H1 (cell line): ENCODE data around the gene PARD3. TPM values are rescaled to one million over a fixed set of nuclear protein-coding genes. Genes with fewer than 3 reads are reported as not detected.

Experiments
- CTCF ChIA-PET: fragments of 300-600 bp; sonication (Branson Sonifier 250); formaldehyde crosslinking; loops from one replicate; lab custom pipeline; 2021; ENCODE audit not compliant: partially characterized antibody; lab: Charles Lee
- POLR2A ChIA-PET: fragments of 300-600 bp; sonication (Branson Sonifier 250); formaldehyde crosslinking; loops from one replicate; lab custom pipeline; 2021; ENCODE audit warnings: inconsistent platforms; ENCODE audit not compliant: partially characterized antibody; lab: Charles Lee
- DNase-seq, 2 experiments: peaks; one replicate each; pipeline versions ENCODE4 v3.0.0 to v3.0.0-alpha.2; 2010 to 2022; ENCODE audit warnings: low spot score in 2 of 2, low read depth in 1 of 2, mixed read lengths in 1 of 2
- FAIRE-seq: peaks from 2 replicates; lab custom pipeline; 2011; peaks lifted over from hg19 to GRCh38; lab: Jason Lieb, UNC
- H2AFZ ChIP-seq: 2 replicates; pipeline ENCODE4 v1.8.1; 2012; ENCODE audit warnings: low read length, inconsistent platforms
- H2AK5ac ChIP-seq: 2 replicates; pipeline ENCODE4 v1.6.1; 2013; ENCODE audit warnings: low read depth, low read length
- H2BK120ac ChIP-seq: replicated peaks from 2 replicates; pipeline ENCODE3; 2013; ENCODE audit warnings: low read depth, low read length, inconsistent platforms
- H2BK12ac ChIP-seq: 2 replicates; pipeline ENCODE4 v1.6.1; 2013; ENCODE audit warnings: low read depth, low read length
- H2BK15ac ChIP-seq: 2 replicates; pipeline ENCODE4 v1.6.1; 2013; ENCODE audit warnings: low read length
- H2BK20ac ChIP-seq: 2 replicates; pipeline ENCODE4 v1.6.1; 2013; ENCODE audit warnings: low read length
- H2BK5ac ChIP-seq: 2 replicates; pipeline ENCODE4 v1.6.1; 2013; ENCODE audit warnings: low read depth, low read length
- H3K14ac ChIP-seq: 2 replicates; pipeline ENCODE4 v1.6.1; 2013; ENCODE audit warnings: inconsistent platforms; ENCODE audit not compliant: insufficient read length
- H3K18ac ChIP-seq: 2 replicates; pipeline ENCODE4 v1.6.1; 2013; ENCODE audit warnings: low read length; ENCODE audit errors: extremely low read depth
- H3K23ac ChIP-seq: 2 replicates; pipeline ENCODE4 v1.6.1; 2013; ENCODE audit warnings: inconsistent platforms; ENCODE audit not compliant: insufficient read length
- H3K23me2 ChIP-seq: 2 replicates; pipeline ENCODE4 v1.6.1; 2013; ENCODE audit warnings: low read depth, low read length
- H3K27ac ChIP-seq: 2 replicates; pipeline ENCODE4 v1.6.1; 2011; ENCODE audit warnings: low read depth, low read length, inconsistent platforms
- H3K27me3 ChIP-seq, 4 experiments: replicated peaks in 1 of 4; 1 replicate in 1 of 4; 2 replicates in 3 of 4; pipeline versions ENCODE4 v1.6.1 to v1.8.1; 2011 to 2013; ENCODE audit warnings: low read length in 3 of 4, mild to moderate bottlenecking in 3 of 4, inconsistent platforms in 2 of 4, mixed read lengths in 2 of 4, moderate library complexity in 1 of 4; ENCODE audit not compliant: control insufficient read depth in 3 of 4, insufficient read depth in 3 of 4; ENCODE audit errors: extremely low read depth in 1 of 4
- H3K36me3 ChIP-seq, 4 experiments: 2 replicates each; pipeline versions ENCODE4 v1.6.1 to v1.8.1; 2011 to 2013; ENCODE audit warnings: mild to moderate bottlenecking in 4 of 4, low read length in 3 of 4, moderate library complexity in 2 of 4, control low read depth in 1 of 4, inconsistent platforms in 1 of 4; ENCODE audit not compliant: insufficient read depth in 4 of 4, control insufficient read depth in 2 of 4
- H3K4ac ChIP-seq: replicated peaks from 2 replicates; pipeline ENCODE3; 2013; ENCODE audit warnings: low read length, low read depth, mixed read lengths, inconsistent platforms; ENCODE audit not compliant: insufficient read length
- H3K4me1 ChIP-seq, 4 experiments: replicated peaks in 1 of 4; 1 replicate in 1 of 4; 2 replicates in 3 of 4; pipeline versions ENCODE4 v1.6.1 to v1.8.1; 2011 to 2013; ENCODE audit warnings: low read length in 3 of 4, inconsistent platforms in 2 of 4, mixed read lengths in 1 of 4; ENCODE audit not compliant: insufficient read depth in 4 of 4, control insufficient read depth in 3 of 4
- H3K4me2 ChIP-seq, 2 experiments: 2 replicates each; pipeline versions ENCODE4 v1.6.1 to v1.8.1; 2011 to 2013; ENCODE audit warnings: low read depth in 2 of 2, low read length in 2 of 2, control low read depth in 1 of 2, inconsistent platforms in 1 of 2, mild to moderate bottlenecking in 1 of 2; ENCODE audit not compliant: insufficient read depth in 1 of 2
- H3K4me3 ChIP-seq, 4 experiments: fragments of 200-600, 300-600 bp in 1 of 4; sonication (generic), shearing (Covaris generic), sonication (Bioruptor Twin) in 1 of 4; 2 replicates each; pipeline versions ENCODE4 v1.5.1 to v1.8.1; 2011 to 2016; ENCODE audit warnings: low read length in 4 of 4, low read depth in 3 of 4, control low read depth in 2 of 4, inconsistent platforms in 2 of 4, mild to moderate bottlenecking in 2 of 4, mixed read lengths in 1 of 4, moderate library complexity in 1 of 4; ENCODE audit not compliant: insufficient read depth in 2 of 4; ENCODE audit errors: extremely low read depth in 1 of 4
- H3K56ac ChIP-seq: replicated peaks from 2 replicates; pipeline ENCODE3; 2013; ENCODE audit warnings: low read depth, mild to moderate bottlenecking, mixed read lengths, low read length, inconsistent platforms; ENCODE audit not compliant: insufficient read length
- H3K79me1 ChIP-seq: 2 replicates; pipeline ENCODE4 v1.6.1; 2013; ENCODE audit warnings: low read depth, low read length, control low read depth
- H3K79me2 ChIP-seq, 2 experiments: 2 replicates each; pipeline versions ENCODE4 v1.6.1 to v1.8.1; 2012 to 2013; ENCODE audit warnings: low read length in 2 of 2, mild to moderate bottlenecking in 2 of 2, inconsistent platforms in 1 of 2; ENCODE audit not compliant: insufficient read depth in 2 of 2, control insufficient read depth in 1 of 2
- H3K9ac ChIP-seq, 4 experiments: replicated peaks in 1 of 4; 1 replicate in 1 of 4; 2 replicates in 3 of 4; pipeline versions ENCODE4 v1.6.1 to v1.8.1; 2011 to 2013; ENCODE audit warnings: low read depth in 3 of 4, low read length in 3 of 4, control low read depth in 2 of 4, mild to moderate bottlenecking in 2 of 4, moderate library complexity in 2 of 4, inconsistent platforms in 1 of 4; ENCODE audit errors: extremely low read depth in 1 of 4
- H3K9me3 ChIP-seq, 2 experiments: 2 replicates each; pipeline versions ENCODE4 v1.6.1 to v1.8.1; 2012 to 2013; ENCODE audit warnings: mild to moderate bottlenecking in 2 of 2, moderate library complexity in 2 of 2, control low read depth in 1 of 2, inconsistent platforms in 1 of 2, low read depth in 1 of 2, low read length in 1 of 2, mixed read lengths in 1 of 2; ENCODE audit not compliant: insufficient read depth in 2 of 2
- H4K20me1 ChIP-seq, 2 experiments: replicated peaks in 1 of 2; 2 replicates each; pipeline versions ENCODE3 to v1.8.1; 2011 to 2013; ENCODE audit warnings: inconsistent platforms in 2 of 2, low read length in 2 of 2, mild to moderate bottlenecking in 1 of 2; ENCODE audit not compliant: insufficient read depth in 2 of 2, control insufficient read depth in 1 of 2
- H4K5ac ChIP-seq: 2 replicates; pipeline ENCODE4 v1.6.1; 2013; ENCODE audit warnings: low read length, low read depth, mixed read lengths, inconsistent platforms; ENCODE audit not compliant: insufficient read length
- H4K8ac ChIP-seq: 2 replicates; pipeline ENCODE4 v1.8.0; 2013; ENCODE audit warnings: mild to moderate bottlenecking, moderate library complexity, low read length, inconsistent platforms; ENCODE audit not compliant: insufficient read depth; ENCODE audit errors: extremely low read depth
- H4K91ac ChIP-seq: replicated peaks from 2 replicates; pipeline ENCODE3; 2013; ENCODE audit warnings: low read length, mixed read lengths, inconsistent platforms; ENCODE audit not compliant: insufficient read length
- BACH1 ChIP-seq: IDR thresholded peaks from 2 replicates; pipeline ENCODE4 v1.6.1; 2012; ENCODE audit warnings: low read length, improper control_type of control experiment
- MAFK ChIP-seq: IDR thresholded peaks from 2 replicates; pipeline ENCODE4 v1.6.1; 2012; ENCODE audit warnings: low read depth, mild to moderate bottlenecking, improper control_type of control experiment, low read length
- NRF1 ChIP-seq: IDR thresholded peaks from 2 replicates; pipeline ENCODE4 v1.6.1; 2011; ENCODE audit warnings: mild to moderate bottlenecking, low read depth, low read length, improper control_type of control experiment
- SP2 ChIP-seq: IDR thresholded peaks from 2 replicates; pipeline ENCODE4 v1.6.1; 2012; ENCODE audit warnings: mild to moderate bottlenecking, low read length, inconsistent platforms
- SUZ12 ChIP-seq: fragments of 200-600 bp; sonication (generic); IDR thresholded peaks from 2 replicates; pipeline ENCODE4 v1.6.1; 2012; ENCODE audit warnings: mild to moderate bottlenecking, inconsistent platforms, low read length, moderate library complexity, mixed read lengths
- WGBS, 2 experiments: shearing (Covaris generic) in 1 of 2; methylation state at CpG; one replicate each; pipeline versions ENCODE4 v1.1.6 to v1.1.7; 2013 to 2015; ENCODE audit warnings: low lambda C conversion rate in 2 of 2, mixed read lengths in 2 of 2, inconsistent platforms in 1 of 2, low coverage in 1 of 2, missing lambda C conversion rate in 1 of 2; ENCODE audit not compliant: insufficient replicate concordance in 2 of 2, insufficient coverage in 1 of 2, insufficient read length in 1 of 2; ENCODE audit errors: extremely low coverage in 1 of 2, missing lambda C conversion rate in 1 of 2; 5-methylcytosine and 5-hydroxymethylcytosine counted together
- polyA plus RNA-seq, 7 experiments: library from polyadenylated mRNA; depleted of rRNA in 3 of 7; stranded (reverse) in 5 of 7; unstranded in 2 of 7; fragments of >200 nt in 5 of 7; fragments of 200-250 nt in 2 of 7; gene quantifications; 1 replicate in 5 of 7; 2 replicates in 1 of 7; 4 replicates in 1 of 7; pipeline versions ENCODE4 v1.2.1 to v1.2.3, GENCODE V29; 2011 to 2013; ENCODE audit warnings: missing spikeins in 2 of 7, mixed read lengths in 2 of 7
- total RNA-seq: library from RNA; stranded (reverse); fragmentation: NEBNext Ultra II Directional; extraction: Animal tissue kit (Norgen Biotek cat#: 25700); gene quantifications from 2 replicates; pipeline ENCODE4 v1.2.1, GENCODE V29; 2021
- TF ChIP-seq, protein P1 (sequence below): IDR thresholded peaks from 2 replicates; pipeline ENCODE4 v1.6.1; 2011; ENCODE audit warnings: low read length, improper control_type of control experiment
- TF ChIP-seq, protein P2 (sequence below): IDR thresholded peaks from 2 replicates; pipeline ENCODE4 v1.6.1; 2012; ENCODE audit warnings: inconsistent platforms
- TF ChIP-seq, protein P3 (sequence below), 3 experiments: IDR thresholded peaks; 1 replicate in 2 of 3; 2 replicates in 1 of 3; pipeline versions ENCODE4 v1.5.1 to v1.6.1; 2011; ENCODE audit warnings: low read length in 3 of 3, mild to moderate bottlenecking in 3 of 3, inconsistent platforms in 2 of 3, low read depth in 1 of 3, moderate library complexity in 1 of 3; ENCODE audit not compliant: insufficient read depth in 1 of 3; ENCODE audit errors: control extremely low read depth in 1 of 3

The PARD3 gene
- total and polyA plus RNA-seq, 2 of the 8 experiments (the other 6 are each of a cell fraction or from before 2014, with no cell fraction given), result 19.7 to 49.1 TPM

DNA sequence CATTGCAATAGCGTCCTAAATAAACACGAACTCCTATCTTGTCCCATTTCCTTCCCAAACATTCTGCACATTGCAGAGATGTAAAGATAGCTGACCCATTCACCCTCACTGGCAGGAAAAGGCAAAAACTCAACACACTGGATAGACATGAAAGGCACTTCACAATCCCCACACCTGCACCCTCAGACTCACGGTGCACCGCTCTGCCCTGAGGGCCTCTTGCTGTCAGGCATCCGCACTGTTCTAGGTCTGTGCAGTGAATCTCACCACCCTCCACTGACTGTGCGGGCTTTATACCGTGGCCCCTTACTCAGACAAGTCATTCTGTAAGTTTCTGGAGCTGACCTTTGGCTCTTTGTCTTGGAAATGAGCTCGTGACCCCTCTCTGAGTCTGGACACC is 42.9 kb upstream of the PARD3 start:
- Histone ChIP-seq H3K23me2 (no peaks in the 10 kb centered on the region), H2BK15ac (no peak overlapping the region), H3K14ac (no peak overlapping the region), H3K18ac (no peak overlapping the region), H2AK5ac (no peak overlapping the region), H4K8ac (no peak overlapping the region), H2BK20ac (no peak overlapping the region), H2BK12ac (no peak overlapping the region), H3K9me3 (no peaks in the 10 kb centered on the region), H3K56ac (no peak overlapping the region), H2AFZ (no peak overlapping the region), H2BK5ac (no peak overlapping the region), H3K4me2 (no peak overlapping the region), H3K9ac (no peak overlapping the region), H3K4me1 (peaks cover 0 to 7% (median 4%) of the 10 kb centered on the region in 4 experiments; a peak in 5 of 7 replicates), H3K4ac (no peak overlapping the region), H4K91ac (no peak overlapping the region), H2BK120ac (no peak overlapping the region), H4K20me1 (no peaks in the 10 kb centered on the region), H4K5ac (no peak overlapping the region), H3K23ac (no peak overlapping the region), H3K79me2 (no peaks in the 10 kb centered on the region), H3K27me3 (no peaks in the 10 kb centered on the region), H3K27ac (no peak overlapping the region), H3K79me1 (no peaks in the 10 kb centered on the region), H3K4me3 (no peak overlapping the region), H3K36me3 (no peaks in the 10 kb centered on the region)
- FAIRE-seq (no peak), DNase-seq (no peak)
- CTCF ChIA-PET, result interaction anchor here (0.9 to 1.4 kb wide), 3 partner anchors 9 to 174 kb away, joined by 3 to 4 read pairs (median 3); no protein-coding TSS in a partner anchor
- POLR2A ChIA-PET, result no interaction called here
- 82% methylated on average over 8 of the region's 8 CpGs; no CpG with 5 or more reads in 1 of the 2 experiments for WGBS, 2 experiments
- TF ChIP-seq NRF1, result no peak
- TF ChIP-seq MAFK, result no peak
- TF ChIP-seq BACH1, result no peak
- no peak for TF ChIP-seq SUZ12
- TF ChIP-seq, protein P1, sequence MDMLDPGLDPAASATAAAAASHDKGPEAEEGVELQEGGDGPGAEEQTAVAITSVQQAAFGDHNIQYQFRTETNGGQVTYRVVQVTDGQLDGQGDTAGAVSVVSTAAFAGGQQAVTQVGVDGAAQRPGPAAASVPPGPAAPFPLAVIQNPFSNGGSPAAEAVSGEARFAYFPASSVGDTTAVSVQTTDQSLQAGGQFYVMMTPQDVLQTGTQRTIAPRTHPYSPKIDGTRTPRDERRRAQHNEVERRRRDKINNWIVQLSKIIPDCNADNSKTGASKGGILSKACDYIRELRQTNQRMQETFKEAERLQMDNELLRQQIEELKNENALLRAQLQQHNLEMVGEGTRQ, result no peak
- no peak for TF ChIP-seq SP2
- TF ChIP-seq, protein P2, sequence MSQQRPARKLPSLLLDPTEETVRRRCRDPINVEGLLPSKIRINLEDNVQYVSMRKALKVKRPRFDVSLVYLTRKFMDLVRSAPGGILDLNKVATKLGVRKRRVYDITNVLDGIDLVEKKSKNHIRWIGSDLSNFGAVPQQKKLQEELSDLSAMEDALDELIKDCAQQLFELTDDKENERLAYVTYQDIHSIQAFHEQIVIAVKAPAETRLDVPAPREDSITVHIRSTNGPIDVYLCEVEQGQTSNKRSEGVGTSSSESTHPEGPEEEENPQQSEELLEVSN, result no peak
- TF ChIP-seq, protein P3, sequence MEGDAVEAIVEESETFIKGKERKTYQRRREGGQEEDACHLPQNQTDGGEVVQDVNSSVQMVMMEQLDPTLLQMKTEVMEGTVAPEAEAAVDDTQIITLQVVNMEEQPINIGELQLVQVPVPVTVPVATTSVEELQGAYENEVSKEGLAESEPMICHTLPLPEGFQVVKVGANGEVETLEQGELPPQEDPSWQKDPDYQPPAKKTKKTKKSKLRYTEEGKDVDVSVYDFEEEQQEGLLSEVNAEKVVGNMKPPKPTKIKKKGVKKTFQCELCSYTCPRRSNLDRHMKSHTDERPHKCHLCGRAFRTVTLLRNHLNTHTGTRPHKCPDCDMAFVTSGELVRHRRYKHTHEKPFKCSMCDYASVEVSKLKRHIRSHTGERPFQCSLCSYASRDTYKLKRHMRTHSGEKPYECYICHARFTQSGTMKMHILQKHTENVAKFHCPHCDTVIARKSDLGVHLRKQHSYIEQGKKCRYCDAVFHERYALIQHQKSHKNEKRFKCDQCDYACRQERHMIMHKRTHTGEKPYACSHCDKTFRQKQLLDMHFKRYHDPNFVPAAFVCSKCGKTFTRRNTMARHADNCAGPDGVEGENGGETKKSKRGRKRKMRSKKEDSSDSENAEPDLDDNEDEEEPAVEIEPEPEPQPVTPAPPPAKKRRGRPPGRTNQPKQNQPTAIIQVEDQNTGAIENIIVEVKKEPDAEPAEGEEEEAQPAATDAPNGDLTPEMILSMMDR (IDR thresholded peaks at IDR 0.05; ENCODE audit: control extremely low read depth in 1 of 3, insufficient read depth in 1 of 3, low read depth in 1 of 3, low read length in 3 of 3), result no peak
